HL-60 (cell line): ENCODE results near the gene TAF5L.
A peak's percentile ranks its signal among the peaks of the same experiment; 100 is the strongest.

Experiments used
- DNase-seq, 2 experiments: peaks; one replicate each; pipeline ENCODE4 v3.0.0-alpha.2; 2010 to 2020; ENCODE audit warnings: low read depth in 1 of 2, low spot score in 1 of 2
- H3K27ac ChIP-seq: fragments of 250-450 bp; sonication (Bioruptor Pico); replicated peaks from 2 replicates; pipeline ENCODE4 v1.5.1; 2020; ENCODE audit warnings: mild to moderate bottlenecking, moderate library complexity
- H3K27me3 ChIP-seq: fragments of 250-450 bp; sonication (Bioruptor Pico); 2 replicates; pipeline ENCODE4 v1.5.1; 2021; ENCODE audit warnings: mild to moderate bottlenecking, moderate library complexity; ENCODE audit not compliant: insufficient read depth, poor library complexity, severe bottlenecking
- H3K4me3 ChIP-seq: replicated peaks from 2 replicates; pipeline ENCODE4 v1.5.1; 2011; ENCODE audit warnings: mild to moderate bottlenecking, control low read depth, low read length; ENCODE audit not compliant: insufficient read depth
- GABPA ChIP-seq: IDR thresholded peaks from 2 replicates; pipeline ENCODE4 v1.6.1; 2012; ENCODE audit warnings: low read depth
- POLR2AphosphoS5 ChIP-seq: IDR thresholded peaks from 2 replicates; pipeline ENCODE4 v1.6.1; 2012; ENCODE audit warnings: low read depth
- REST ChIP-seq: IDR thresholded peaks from 2 replicates; pipeline ENCODE4 v1.6.1; 2012; ENCODE audit warnings: low read depth; ENCODE audit not compliant: insufficient replicate concordance
- SPI1 ChIP-seq: IDR thresholded peaks from 2 replicates; pipeline ENCODE4 v1.6.1; 2012; ENCODE audit warnings: low read depth, mild to moderate bottlenecking, borderline replicate concordance
- TF ChIP-seq, protein P1 (sequence below): IDR thresholded peaks from one replicate; pipeline ENCODE4 v1.5.1; 2011; ENCODE audit warnings: low read length, control low read depth, inconsistent platforms; ENCODE audit not compliant: insufficient read depth

The TAF5L gene

GRCh38 chr1:229578168-229579058, 47.5 kb downstream of the TAF5L start:
- no peak for TF ChIP-seq GABPA
- no peak for TF ChIP-seq REST
- TF ChIP-seq POLR2AphosphoS5 = no peak
- TF ChIP-seq, protein P1, sequence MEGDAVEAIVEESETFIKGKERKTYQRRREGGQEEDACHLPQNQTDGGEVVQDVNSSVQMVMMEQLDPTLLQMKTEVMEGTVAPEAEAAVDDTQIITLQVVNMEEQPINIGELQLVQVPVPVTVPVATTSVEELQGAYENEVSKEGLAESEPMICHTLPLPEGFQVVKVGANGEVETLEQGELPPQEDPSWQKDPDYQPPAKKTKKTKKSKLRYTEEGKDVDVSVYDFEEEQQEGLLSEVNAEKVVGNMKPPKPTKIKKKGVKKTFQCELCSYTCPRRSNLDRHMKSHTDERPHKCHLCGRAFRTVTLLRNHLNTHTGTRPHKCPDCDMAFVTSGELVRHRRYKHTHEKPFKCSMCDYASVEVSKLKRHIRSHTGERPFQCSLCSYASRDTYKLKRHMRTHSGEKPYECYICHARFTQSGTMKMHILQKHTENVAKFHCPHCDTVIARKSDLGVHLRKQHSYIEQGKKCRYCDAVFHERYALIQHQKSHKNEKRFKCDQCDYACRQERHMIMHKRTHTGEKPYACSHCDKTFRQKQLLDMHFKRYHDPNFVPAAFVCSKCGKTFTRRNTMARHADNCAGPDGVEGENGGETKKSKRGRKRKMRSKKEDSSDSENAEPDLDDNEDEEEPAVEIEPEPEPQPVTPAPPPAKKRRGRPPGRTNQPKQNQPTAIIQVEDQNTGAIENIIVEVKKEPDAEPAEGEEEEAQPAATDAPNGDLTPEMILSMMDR = no peak
- no peak for TF ChIP-seq SPI1
- H3K27me3 ChIP-seq = no peaks in the 10 kb centered on the region
- H3K4me3 ChIP-seq = 0 out of 2 replicates have a peak overlapping the region, but pooled peaks have one; percentile 2
- H3K27ac ChIP-seq = peak overlapping the region; percentile 32
- DNase-seq = no peak

- no peak for DNase-seq
- Histone ChIP-seq H3K27me3 (no peaks in the 10 kb centered on the region), H3K4me3 (no peak overlapping the region), H3K27ac (no peak overlapping the region)
- TF ChIP-seq SPI1 (no peak), REST (no peak), POLR2AphosphoS5 (no peak), GABPA (no peak)
- TF ChIP-seq, protein P1 = no peak
These were observed 51.1 kb downstream of the TAF5L start for GRCh38 chr1:229574679-229575442.

DNA sequence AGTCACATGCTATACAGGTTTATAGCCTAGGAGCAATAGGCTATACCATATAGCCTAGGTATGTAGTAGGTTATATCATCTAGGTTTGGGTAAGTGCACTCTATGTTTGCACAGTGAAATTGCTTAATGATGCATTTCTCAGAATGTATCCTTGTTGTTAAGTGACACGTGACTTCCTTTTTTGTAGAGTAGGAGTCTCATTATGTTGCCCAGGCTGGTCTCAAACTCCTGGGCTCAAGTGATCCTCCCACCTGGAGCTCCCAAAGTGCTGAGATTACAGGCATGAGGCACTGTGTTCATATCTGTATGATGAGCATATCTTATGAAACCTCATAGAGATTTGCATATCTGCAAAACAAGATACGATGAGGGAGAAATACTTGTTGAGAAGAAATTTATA, 53.6 kb downstream of the TAF5L start:
- Histone ChIP-seq H3K4me3 (no peak overlapping the region), H3K27me3 (no peaks in the 10 kb centered on the region), H3K27ac (no peak overlapping the region)
- TF ChIP-seq REST = no peak
- TF ChIP-seq POLR2AphosphoS5 = no peak
- TF ChIP-seq SPI1 = no peak
- TF ChIP-seq, protein P1 = no peak
- DNase-seq = no peak
